ENCODE data around the gene NXF1. TPM values are rescaled to one million over a fixed set of nuclear protein-coding genes. Genes with fewer than 3 reads are reported as not detected.
A peak's percentile ranks its signal among the peaks of the same experiment; 100 is the strongest.

Gene NXF1
- total RNA-seq, 4 donors from 2014 or later, result 88.1 to 156 (median 115) TPM

DNA sequence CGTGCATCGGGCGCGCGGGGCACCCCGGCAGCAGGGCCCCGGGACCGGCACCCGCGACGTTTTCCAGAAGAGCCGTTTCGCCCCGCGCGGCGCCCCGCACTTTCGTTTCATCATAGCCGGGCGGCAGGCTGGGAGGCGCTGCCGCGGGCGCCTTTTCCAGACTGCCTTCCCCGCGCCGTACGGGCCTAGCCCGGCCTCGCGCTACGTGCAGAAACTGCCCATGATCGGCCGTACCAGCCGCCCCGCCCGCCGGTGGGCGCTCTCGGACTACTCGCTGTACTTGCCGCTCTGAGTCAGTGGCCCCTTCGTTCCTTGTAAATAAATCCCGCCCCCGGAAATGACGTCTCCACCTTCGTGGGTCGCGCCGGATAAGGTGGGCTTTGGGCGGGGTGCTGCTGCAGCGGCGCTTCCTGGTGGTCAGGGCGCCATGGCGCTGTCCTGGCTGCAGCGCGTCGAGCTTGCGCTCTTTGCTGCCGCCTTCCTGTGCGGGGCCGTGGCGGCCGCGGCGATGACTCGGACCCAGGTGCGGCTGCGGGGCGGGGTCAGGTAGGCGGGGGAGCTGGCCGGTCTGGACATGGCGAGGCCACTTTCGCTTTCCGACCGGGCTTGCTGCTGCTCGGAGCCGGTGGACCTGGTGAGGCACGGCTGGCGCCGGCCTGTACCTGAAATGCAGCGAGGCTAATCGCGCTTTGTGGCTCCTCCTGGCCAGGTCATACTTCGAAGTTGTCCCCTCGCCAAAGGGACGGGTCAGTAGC lies 18.1 kb downstream of the NXF1 start, which contains the start of gene TMEM179B:
Gene TMEM179B, plus strand, starts transcription at position 398 of the 755 bp plus-strand sequence. Its CDS starts 30 bp downstream, at position 428.
- Histone ChIP-seq H3K27me3 (no peaks in the 10 kb centered on the region), H3K4me1 (peaks cover 51% of the 10 kb centered on the region), H3K4me3 (peak within 1 kb of the TSS; percentile 84), H3K36me3 (peaks cover 24% of the 10 kb centered on the region), H3K9me3 (no peaks in the 10 kb centered on the region), H3K27ac (peak within 1 kb of the TSS; percentile 95)
- TF ChIP-seq, protein P1, sequence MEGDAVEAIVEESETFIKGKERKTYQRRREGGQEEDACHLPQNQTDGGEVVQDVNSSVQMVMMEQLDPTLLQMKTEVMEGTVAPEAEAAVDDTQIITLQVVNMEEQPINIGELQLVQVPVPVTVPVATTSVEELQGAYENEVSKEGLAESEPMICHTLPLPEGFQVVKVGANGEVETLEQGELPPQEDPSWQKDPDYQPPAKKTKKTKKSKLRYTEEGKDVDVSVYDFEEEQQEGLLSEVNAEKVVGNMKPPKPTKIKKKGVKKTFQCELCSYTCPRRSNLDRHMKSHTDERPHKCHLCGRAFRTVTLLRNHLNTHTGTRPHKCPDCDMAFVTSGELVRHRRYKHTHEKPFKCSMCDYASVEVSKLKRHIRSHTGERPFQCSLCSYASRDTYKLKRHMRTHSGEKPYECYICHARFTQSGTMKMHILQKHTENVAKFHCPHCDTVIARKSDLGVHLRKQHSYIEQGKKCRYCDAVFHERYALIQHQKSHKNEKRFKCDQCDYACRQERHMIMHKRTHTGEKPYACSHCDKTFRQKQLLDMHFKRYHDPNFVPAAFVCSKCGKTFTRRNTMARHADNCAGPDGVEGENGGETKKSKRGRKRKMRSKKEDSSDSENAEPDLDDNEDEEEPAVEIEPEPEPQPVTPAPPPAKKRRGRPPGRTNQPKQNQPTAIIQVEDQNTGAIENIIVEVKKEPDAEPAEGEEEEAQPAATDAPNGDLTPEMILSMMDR (IDR thresholded peaks at IDR 0.05), result peak; percentile 29 to 37
- TF ChIP-seq POLR2AphosphoS5 (IDR thresholded peaks at IDR 0.05) (peak; percentile 94 to 97 (median 97)), EP300 (IDR thresholded peaks at IDR 0.05) (no peak), POLR2A (IDR thresholded peaks at IDR 0.05) (peak; percentile 56 to 93)
- WGBS, result under 1% methylated on average over 22 of the region's 88 CpGs
- DNase-seq (ENCODE audit: low spot score in 2 of 2), result peak; percentile 99 to 100

DNA sequence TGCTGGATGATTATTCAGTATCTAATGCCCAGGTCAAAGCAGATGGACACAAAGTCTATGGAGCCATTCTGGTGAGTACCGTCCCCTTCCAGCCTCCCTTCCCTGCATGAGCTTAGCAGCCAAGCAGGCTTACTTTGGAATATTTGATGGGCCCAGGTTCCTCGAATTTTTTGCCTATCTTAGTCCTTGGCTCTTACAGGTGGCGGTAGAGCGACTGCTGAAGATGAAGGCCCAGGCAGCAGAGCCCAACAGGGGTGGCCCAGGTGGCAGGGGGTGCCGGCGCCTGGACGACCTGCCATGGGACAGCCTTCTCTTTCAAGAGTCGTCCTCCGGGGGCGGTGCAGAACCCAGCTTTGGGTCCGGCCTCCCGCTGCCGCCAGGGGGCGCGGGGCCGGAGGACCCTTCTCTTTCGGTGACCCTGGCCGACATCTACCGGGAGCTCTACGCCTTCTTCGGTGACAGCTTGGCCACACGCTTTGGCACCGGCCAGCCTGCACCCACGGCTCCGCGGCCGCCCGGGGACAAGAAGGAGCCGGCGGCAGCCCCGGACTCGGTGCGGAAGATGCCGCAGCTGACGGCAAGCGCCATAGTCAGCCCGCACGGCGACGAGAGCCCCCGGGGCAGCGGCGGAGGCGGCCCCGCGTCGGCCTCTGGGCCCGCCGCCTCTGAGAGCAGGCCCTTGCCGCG lies 18.8 kb downstream of the NXF1 start:
- peak; percentile 92 to 93 for DNase-seq (ENCODE audit: low spot score in 2 of 2)
- no peaks in the 10 kb centered on the region for H3K9me3 ChIP-seq
- H3K36me3 ChIP-seq, result peaks cover 29% of the 10 kb centered on the region
- peaks cover 48% of the 10 kb centered on the region for H3K4me1 ChIP-seq
- H3K27ac ChIP-seq, result peak overlapping the region; percentile 95
- peak overlapping the region; percentile 84 for H3K4me3 ChIP-seq
- H3K27me3 ChIP-seq, result no peaks in the 10 kb centered on the region
- TF ChIP-seq POLR2A (IDR thresholded peaks at IDR 0.05) (no peak), EP300 (IDR thresholded peaks at IDR 0.05) (no peak), POLR2AphosphoS5 (IDR thresholded peaks at IDR 0.05) (peak in 2 of 3 donors; percentile 44 to 66)
- TF ChIP-seq, protein P1 (IDR thresholded peaks at IDR 0.05), result peak; percentile 89 to 90
- WGBS, result 2% methylated on average over 16 of the region's 51 CpGs

DNA sequence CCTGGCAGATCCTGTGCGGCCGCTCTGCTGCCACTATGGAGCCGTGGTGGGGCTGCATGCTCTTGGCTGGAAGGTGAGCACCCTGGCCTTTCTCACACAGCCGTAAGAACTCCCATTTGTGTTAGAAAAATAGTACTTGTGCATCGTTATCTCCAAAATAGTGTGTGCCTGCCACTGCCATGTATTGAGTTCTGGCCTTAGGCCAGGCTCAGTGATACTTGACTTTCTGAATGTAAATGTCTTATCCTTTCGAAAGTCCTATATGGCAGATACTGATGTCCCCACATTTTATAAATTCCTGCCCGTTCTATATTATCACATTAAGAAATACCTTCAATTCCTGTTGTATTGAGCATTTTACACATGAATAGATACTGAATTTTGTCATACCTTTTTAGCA lies 22.5 kb downstream of the NXF1 start:
- Histone ChIP-seq H3K9me3 (no peaks in the 10 kb centered on the region), H3K27ac (no peak overlapping the region), H3K4me3 (no peak overlapping the region), H3K27me3 (no peaks in the 10 kb centered on the region), H3K36me3 (peaks cover 46% of the 10 kb centered on the region), H3K4me1 (peaks cover 13% of the 10 kb centered on the region)
- no peak for DNase-seq (ENCODE audit: low spot score in 2 of 2)
- TF ChIP-seq POLR2A (IDR thresholded peaks at IDR 0.05), result no peak
- no peak for TF ChIP-seq POLR2AphosphoS5 (IDR thresholded peaks at IDR 0.05)
- TF ChIP-seq, protein P1 (IDR thresholded peaks at IDR 0.05), result no peak
- TF ChIP-seq EP300 (IDR thresholded peaks at IDR 0.05), result no peak
- 91% methylated on average over 7 of the region's 7 CpGs for WGBS

DNA sequence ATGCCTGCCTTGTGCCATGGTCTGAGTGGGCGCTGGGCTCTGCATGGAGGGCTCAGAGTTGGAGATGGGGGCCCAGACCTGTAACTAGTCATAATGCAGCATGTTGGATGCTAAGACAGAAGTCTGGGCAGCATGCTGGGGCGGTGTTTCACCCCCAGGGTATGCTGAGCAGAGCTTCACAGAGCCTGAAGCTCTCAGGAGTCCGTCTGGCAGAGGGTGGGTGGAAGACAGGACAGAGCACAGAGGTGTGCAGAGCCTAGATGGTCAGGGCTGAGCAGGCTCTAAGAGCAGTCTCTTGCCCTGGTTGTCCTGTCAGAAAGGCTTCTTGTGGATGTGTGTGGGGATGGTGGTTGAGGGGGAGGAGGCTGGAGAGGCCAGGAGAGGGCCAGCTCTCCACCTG lies 26.8 kb downstream of the NXF1 start:
- Histone ChIP-seq H3K4me1 (peaks cover 4% of the 10 kb centered on the region), H3K36me3 (peaks cover 65% of the 10 kb centered on the region), H3K27ac (no peak overlapping the region), H3K4me3 (no peak overlapping the region), H3K27me3 (no peaks in the 10 kb centered on the region), H3K9me3 (no peaks in the 10 kb centered on the region)
- 100% methylated on average over 2 of the region's 3 CpGs for WGBS
- TF ChIP-seq POLR2AphosphoS5 (IDR thresholded peaks at IDR 0.05) (no peak), POLR2A (IDR thresholded peaks at IDR 0.05) (no peak), EP300 (IDR thresholded peaks at IDR 0.05) (no peak)
- TF ChIP-seq, protein P1 (IDR thresholded peaks at IDR 0.05), result no peak
- DNase-seq (ENCODE audit: low spot score in 2 of 2), result no peak

DNA sequence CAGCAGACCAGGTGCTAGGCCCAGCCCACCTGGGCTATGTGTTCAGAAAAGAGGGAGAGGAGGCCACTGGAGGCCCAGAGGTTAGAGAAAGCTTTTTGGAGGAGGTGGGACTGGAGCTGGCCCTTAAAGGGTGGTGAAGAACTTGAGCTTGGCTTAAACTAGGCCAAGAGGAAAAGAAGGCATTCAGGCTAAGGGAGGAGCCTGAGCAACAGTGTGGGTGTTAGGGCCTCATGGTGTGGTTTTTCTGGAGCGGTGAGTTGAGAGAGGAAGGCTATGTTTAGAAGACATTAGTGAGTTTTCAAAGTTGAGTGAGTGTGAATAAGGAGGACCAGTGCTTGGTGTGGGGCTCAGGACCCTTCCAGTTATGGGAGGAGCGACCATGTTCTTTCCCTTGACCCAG lies 27.9 kb downstream of the NXF1 start:
- no peaks in the 10 kb centered on the region for H3K27me3 ChIP-seq
- H3K9me3 ChIP-seq, result no peaks in the 10 kb centered on the region
- H3K4me1 ChIP-seq, result peaks cover 6% of the 10 kb centered on the region
- WGBS, result 61% methylated on average over 2 of the region's 2 CpGs
- TF ChIP-seq EP300 (IDR thresholded peaks at IDR 0.05), result no peak
- TF ChIP-seq, protein P1 (IDR thresholded peaks at IDR 0.05), result no peak
- TF ChIP-seq POLR2A (IDR thresholded peaks at IDR 0.05), result no peak
- TF ChIP-seq POLR2AphosphoS5 (IDR thresholded peaks at IDR 0.05), result no peak
- H3K4me3 ChIP-seq, result no peak overlapping the region
- H3K27ac ChIP-seq, result peak overlapping the region; percentile 23
- DNase-seq (ENCODE audit: low spot score in 2 of 2), result no peak
- H3K36me3 ChIP-seq, result peaks cover 59% of the 10 kb centered on the region
